GM18517 (cell line): ENCODE data around the gene CAMK2N1.
"Not testable (repeated sequence)": the region's sequence is repeated elsewhere in the genome, so short reads cannot be mapped to it uniquely, and the experiment has no call there.

ENCODE experiments used
- ATAC-seq: cut with Tn5 transposase; IDR thresholded peaks from one replicate; pipeline ENCODE4 v1.9.1; 2021; ENCODE audit warnings: mild to moderate bottlenecking, moderate library complexity; ENCODE audit not compliant: unreplicated experiment

CAMK2N1 gene

DNA sequence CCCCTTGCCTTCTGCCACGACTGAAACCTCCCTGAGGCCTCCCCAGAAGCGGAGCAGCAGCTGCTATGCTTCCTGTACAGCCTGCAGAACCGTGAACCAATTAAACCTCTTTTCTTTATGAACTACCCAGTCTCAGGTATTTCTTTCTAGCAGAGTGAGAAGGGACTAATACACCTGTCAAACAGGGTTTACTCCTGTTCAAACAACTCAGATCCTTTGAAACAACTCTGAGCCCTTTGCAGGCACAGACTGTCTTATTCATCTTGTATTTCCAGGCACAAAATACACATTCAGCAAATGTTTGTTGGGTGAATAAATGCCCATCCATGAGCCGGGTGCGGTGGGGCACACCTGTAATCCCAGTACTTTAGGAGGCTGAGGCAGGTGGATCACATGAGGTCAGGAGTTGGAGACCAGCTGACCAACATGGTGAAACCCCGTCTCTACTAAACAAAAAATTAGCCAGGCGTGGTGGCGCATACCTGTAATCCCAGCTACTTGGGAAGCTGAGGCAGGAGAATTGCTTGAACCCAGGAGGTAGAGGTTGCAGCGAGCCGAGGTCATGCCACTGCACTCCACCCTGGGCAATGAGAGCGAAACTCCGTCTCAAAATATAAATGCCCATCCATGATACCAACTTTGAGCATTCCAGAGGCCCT is 10.8 kb upstream of the CAMK2N1 start:
- not testable (repeated sequence) for ATAC-seq

DNA sequence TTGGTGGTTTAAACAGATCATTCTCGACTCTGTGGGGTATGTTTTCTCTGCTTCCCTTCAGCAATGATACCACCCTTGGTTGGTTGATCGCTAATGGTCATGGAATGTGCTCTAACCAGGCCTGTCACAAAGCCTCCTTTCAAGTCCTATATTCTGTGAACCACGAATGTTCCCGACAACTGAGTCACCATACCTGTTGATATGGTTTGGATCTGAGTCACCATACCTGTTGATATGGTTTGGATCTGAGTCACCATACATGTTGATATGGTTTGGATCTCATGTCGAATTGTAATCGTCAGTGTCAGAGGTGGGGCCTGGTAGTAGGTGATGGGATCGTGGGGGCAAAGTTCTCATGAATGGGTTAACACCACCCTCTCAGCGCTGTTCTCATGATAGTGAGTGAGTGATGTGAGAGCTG is 10.2 kb upstream of the CAMK2N1 start:
- ATAC-seq = no peak

DNA sequence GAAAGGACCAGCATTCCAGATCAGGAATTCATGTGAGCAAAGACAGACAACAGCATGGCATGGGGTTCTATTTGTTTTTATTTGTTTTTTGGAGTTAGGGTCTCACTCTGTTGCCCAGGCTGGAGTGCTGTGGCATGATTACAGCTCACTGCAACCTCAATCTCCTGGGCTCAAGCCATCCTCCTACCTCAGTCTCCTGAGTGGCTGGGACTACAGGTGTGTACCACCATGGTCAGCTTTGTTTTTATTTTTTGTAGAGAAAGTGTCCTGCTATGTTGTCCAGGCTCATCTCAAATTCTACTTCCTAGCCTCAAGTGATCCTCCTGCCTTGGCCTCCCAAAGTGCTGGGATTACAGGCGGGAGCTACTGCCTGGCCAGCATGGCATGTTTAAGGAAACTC is 9.7 kb upstream of the CAMK2N1 start:
- no peak for ATAC-seq

DNA sequence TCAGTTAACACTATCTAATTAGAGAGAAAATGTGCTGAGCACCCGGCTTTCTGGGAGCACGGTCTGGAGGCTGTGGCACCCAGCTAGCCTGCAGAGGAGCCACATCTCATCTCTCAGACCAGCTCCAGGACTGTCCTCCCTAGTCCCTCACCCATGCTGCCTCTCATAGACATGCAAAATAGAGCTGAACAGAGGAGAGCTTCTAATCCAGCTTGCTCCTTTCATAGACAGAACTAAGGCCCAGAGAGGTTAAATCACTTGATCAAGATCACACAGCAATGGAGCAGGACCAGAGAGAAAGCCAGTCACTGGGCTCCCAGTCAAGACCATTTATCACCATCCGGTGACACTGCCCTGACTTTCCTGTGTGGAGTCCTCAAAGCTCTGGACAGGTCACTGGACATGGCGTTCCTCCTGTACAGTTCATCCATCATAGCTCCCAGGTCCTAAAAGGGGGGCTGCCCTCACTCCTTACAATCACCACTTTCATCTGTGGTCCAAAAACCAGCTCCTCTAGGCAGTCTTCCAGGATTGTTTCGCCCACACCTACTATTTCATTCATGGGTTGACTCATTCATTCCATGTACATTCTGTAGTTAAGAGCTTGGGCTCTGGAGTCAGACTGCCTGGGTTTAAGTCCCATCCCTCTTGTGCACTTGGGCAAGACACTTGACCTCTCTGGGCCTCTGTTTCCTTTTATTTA is 8.8 kb upstream of the CAMK2N1 start:
- ATAC-seq = no peak

DNA sequence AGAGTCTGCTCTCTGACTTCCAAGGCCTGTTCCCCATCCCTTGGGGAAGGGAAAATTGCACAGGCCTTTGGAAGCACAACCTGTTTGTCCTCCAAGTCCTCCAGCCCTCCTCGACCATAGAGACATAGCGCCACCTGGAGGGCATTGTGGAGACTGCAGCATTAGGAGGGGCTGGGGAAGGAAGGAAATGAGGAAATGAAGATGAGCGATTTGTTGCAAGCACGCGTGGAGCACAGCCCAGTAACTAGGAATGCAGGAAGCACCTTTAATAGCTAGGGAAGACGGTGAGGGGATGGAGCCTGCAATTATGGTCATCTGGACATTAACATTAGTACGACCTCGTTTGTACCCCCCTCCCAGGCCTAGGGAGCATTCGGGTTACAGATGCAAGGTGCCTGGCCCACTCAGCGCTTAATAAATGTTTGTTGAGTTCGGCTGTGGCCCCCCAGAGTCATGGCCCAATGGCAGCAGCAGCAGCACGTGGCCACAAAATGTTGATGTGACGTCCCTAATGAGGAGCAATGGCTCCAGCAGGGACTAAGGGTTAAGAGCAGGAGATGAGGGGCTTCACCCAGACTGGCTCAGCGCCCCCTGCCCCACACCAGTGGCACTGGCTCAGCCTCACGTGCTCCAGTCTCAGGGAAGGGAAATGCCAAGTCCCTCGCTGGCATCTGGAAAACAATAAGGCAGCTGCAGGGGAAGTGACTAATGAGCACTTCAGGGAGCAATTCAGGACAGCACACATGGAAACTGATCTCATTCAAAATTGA is 8.0 kb upstream of the CAMK2N1 start:
- no peak for ATAC-seq

DNA sequence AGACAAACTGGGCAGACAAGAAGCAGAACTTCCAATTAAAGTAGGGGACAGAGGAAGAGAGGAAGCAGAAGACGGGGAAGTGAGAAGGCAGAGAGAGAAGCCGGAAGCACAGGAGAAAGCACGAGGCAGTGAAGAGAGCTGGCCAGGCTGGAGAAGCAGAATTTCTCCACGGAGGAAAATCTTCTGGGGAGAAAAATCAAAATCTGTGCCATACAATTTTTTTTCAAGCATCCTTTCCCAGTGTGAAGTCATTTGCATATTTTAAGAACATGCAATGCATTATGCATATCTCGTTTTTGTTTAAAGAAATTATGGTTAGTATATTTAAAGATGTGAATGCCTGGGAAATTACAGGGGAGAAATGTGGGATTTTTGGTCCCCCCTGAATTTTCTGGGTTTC is 7.3 kb upstream of the CAMK2N1 start:
- no peak for ATAC-seq

DNA sequence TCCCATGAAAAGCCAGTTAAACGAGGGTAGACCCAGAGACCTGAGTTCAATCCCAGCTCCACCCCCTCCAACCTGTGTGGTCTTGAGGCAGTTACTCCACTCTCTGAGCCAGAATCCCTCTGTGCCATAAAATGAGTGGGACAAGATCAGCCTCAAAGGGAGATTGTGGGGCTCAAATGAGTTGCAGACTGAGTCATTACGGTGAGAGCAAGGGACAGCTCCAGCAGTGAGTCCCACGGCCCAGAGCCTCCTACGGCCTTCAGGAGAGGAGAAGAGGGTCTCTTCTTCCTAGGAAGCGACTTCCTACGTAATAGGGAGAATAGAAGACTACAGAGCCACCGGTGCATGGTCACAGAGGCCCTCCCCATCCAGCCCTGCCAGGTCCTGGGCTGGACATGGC is 6.7 kb upstream of the CAMK2N1 start:
- ATAC-seq = no peak

- ATAC-seq = no peak
These were observed 5.9 kb upstream of the CAMK2N1 start for GRCh38 chr1:20491866-20492265.

DNA sequence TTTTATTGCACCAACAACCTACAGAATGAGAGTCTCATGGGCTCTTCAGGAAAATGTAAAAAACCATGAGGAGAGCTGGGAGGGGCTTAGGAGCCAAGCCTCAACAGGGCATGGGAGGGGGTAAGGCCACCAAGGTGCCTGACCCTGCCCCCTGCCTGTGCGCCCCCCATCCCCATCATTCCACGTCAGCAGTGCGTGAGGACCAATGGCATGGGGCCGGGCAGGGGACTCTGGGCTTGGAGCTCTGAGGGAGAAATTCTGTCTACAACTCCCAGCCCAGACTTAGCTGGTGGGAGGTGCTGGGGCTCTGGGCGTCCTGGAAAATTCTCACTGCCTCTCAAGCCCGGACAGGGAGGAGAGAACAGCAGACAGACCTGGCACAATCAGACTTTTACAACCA is 5.2 kb upstream of the CAMK2N1 start:
- no peak for ATAC-seq

- no peak for ATAC-seq
These were observed 1.2 kb upstream of the CAMK2N1 start for GRCh38 chr1:20487236-20487590.

- ATAC-seq = no peak
These were observed 636 bp upstream of the CAMK2N1 start for GRCh38 chr1:20486457-20487235.

DNA sequence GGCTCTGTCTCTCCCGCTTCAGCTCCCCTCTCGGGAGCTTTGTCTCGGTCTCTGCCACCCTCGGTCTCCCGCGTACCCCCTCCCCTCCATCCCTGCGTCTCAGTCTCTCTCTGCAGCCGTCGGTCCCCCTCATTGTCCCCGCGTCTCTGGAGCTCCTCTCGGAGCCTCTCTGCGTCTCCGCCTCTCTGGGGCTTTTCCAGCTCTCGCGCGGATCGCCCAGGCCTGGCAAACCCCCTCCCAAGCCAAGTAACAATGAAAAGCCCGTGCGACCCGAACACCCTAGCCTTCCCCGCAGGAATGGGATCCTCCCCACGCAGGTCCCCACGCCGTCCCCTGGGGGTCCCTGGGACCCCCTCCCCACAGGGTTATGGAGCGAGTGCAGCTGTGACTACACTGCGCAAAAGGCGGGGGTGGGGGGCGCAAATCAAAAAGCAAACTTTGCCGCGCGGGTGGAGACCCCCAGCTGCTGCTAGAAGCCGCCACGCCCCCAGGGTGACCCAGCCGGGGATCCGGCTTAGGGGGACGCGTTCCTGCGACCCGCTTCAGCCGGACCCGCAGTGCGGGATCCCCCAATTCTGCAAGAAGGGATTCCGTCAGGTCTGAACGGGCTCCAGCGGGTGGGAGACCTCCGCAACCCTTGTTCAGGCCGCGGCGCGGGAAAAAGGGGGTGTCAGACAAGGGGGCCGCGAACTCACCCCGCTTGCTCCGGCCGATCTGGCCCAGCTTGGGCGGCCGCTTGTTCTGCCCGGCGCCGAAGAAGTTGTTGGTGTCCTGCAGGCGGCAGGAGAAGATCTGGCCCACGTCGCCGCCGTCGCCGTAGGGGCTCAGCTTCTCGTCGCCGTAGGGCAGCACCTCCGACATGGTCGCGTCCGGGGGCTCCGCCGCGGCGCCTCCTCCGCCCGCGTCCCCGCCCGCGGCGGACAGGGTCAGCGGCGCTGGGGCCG is 1.2 kb downstream of the CAMK2N1 start:
- ATAC-seq = no peak

- no peak for ATAC-seq
These were observed 2.0 kb downstream of the CAMK2N1 start for GRCh38 chr1:20483833-20484518.

DNA sequence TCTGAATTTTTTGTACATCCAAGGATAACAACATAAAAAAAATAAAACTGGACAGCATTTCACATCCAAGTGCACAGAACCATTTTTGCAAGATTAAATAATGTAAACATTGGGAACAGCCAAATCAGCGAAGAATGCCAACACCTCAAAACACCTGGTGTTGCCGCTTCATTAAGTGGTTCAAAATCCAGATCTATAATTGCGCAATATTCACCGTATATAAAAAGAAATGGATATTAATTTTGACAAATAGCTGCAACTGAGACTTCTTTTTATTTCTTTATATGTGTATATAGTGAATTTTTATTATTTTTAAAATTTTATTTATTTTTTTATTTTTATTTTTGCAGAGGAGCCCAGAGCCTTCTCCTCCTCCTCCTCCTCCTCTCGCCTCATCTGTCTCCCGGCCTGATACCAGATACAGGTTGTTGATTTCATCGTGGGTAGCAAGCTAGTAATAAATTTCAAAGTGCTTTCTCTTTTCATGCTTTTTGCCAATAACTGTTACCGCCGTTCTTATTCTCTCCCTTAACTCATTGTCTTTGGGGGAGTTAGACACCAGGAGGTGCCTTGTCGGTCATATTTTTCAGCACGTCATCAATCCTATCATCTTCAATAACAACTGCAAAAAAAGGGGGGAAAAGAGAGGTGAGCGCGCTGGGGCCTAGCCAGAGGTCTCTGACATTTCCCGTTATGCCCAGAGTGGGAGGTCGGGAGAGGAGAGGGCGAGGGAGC is 2.7 kb downstream of the CAMK2N1 start:
- no peak for ATAC-seq

GRCh38 chr1:20481643-20482498 is 4.1 kb downstream of the CAMK2N1 start:
- no peak for ATAC-seq

DNA sequence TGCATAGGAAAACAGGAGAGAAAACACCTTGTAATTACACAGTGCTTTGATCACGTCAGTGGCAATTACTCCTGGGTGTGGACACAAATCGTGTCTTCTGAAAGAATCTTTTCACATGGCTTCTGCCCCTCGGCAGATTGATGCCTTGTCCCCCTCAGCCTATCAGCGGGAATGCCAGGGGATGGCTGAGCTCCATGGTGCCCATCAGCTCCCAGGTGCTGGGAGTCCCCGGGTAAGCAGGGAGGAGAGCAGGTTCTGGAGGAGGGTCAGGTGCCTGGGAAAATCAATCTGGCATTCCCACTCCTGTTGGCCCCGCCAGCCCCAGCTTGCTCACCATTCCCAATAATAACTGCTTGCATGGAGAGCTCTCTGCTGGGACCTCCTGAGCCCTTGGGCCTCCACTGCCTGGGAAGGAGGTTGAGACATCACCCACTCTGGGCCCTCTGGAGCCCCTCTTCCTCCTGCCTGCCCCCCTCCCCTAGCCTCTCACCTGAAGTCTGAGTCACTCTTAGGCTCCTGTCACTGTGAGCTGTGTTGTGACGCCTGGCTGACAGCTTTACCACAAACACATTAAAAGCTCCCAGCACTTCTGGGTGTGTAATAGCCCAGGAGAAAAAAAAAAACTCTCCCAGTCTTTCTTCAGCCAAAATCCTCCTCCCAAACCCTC is 4.9 kb downstream of the CAMK2N1 start:
- ATAC-seq = no peak

GRCh38 chr1:20480243-20480944 is 5.6 kb downstream of the CAMK2N1 start:
- no peak for ATAC-seq
